ENCODE measurements around the gene KRTAP12-4. TPM values are rescaled to one million over a fixed set of nuclear protein-coding genes. Genes with fewer than 3 reads are reported as not detected.
"Not testable (repeated sequence)": the region's sequence is repeated elsewhere in the genome, so short reads cannot be mapped to it uniquely, and the experiment has no call there.

The KRTAP12-4 gene
- total RNA-seq, 1 donor from 2014 or later = not detected

GRCh38 chr21:44696572-44696971 lies 42.1 kb upstream of the KRTAP12-4 start:
- peaks cover 19% of the 10 kb centered on the region for H3K9me3 Mint-ChIP-seq
- no peak for DNase-seq (ENCODE audit: low spot score)
- H3K27ac Mint-ChIP-seq = no peak overlapping the region
- intact Hi-C loops (cut with micrococcal nuclease) = no loop called here
- H3K27me3 Mint-ChIP-seq (ENCODE audit: insufficient read depth) = peaks cover 44% of the 10 kb centered on the region
- no peaks in the 10 kb centered on the region for H3K36me3 Mint-ChIP-seq (ENCODE audit: low read depth)
- no peak overlapping the region for H3K4me3 Mint-ChIP-seq
- H3K4me1 Mint-ChIP-seq (ENCODE audit: low read depth) = no peaks in the 10 kb centered on the region

DNA sequence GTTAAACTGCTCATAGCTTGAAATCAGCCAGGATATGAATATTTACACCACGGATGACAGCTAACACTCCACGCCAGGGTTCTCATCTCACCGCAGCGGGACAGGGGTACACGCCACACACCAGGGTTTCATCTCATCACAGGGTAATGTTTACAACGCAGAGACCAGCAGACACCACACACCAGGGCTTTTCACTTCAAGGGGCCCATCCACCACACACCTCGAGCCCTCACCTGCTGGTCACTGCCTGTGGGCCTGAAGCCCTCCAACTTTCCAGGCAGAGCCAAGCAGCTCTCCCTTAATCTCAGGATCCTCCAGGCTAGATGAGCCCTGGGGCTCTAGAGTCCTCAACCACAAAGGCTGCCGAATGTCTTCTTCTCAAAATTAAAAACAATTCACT lies 41.2 kb upstream of the KRTAP12-4 start:
- Mint-ChIP-seq H3K27me3 (ENCODE audit: insufficient read depth) (peaks cover 42% of the 10 kb centered on the region), H3K27ac (no peak overlapping the region), H3K9me3 (peaks cover 19% of the 10 kb centered on the region), H3K4me3 (no peak overlapping the region), H3K4me1 (ENCODE audit: low read depth) (no peaks in the 10 kb centered on the region), H3K36me3 (ENCODE audit: low read depth) (no peaks in the 10 kb centered on the region)
- no peak for DNase-seq (ENCODE audit: low spot score)
- intact Hi-C loops (cut with micrococcal nuclease) = no loop called here

- intact Hi-C loops (cut with micrococcal nuclease) = no loop called here
- no peak for DNase-seq (ENCODE audit: low spot score)
- H3K9me3 Mint-ChIP-seq = peaks cover 19% of the 10 kb centered on the region
- peaks cover 42% of the 10 kb centered on the region for H3K27me3 Mint-ChIP-seq (ENCODE audit: insufficient read depth)
- no peaks in the 10 kb centered on the region for H3K36me3 Mint-ChIP-seq (ENCODE audit: low read depth)
- H3K4me3 Mint-ChIP-seq = no peak overlapping the region
- no peak overlapping the region for H3K27ac Mint-ChIP-seq
- no peaks in the 10 kb centered on the region for H3K4me1 Mint-ChIP-seq (ENCODE audit: low read depth)
These were observed 40.7 kb upstream of the KRTAP12-4 start for GRCh38 chr21:44695184-44695583.

DNA sequence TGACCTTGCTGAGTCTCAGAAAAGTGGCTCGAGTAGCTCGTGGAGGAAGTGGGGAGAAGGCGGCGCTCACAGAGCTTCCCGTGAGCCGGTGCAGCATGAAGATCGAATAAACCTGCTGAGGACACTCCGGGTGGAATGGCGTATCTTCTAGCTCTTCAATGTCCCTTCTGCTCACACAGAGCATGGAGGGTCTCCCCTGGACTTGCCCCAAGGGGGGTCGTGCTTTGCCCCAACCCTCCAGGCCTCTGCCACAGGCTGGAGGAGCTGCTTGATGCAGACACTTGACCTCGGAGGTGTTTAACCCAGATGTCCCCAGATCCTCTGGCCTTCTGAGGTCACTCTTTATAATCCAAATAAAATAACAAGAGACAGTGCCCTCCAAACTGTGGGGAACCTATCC lies 40.3 kb upstream of the KRTAP12-4 start:
- Mint-ChIP-seq H3K36me3 (ENCODE audit: low read depth) (no peaks in the 10 kb centered on the region), H3K4me1 (ENCODE audit: low read depth) (no peaks in the 10 kb centered on the region), H3K27ac (no peak overlapping the region), H3K27me3 (ENCODE audit: insufficient read depth) (peaks cover 43% of the 10 kb centered on the region), H3K9me3 (peaks cover 19% of the 10 kb centered on the region), H3K4me3 (no peak overlapping the region)
- DNase-seq (ENCODE audit: low spot score) = no peak
- intact Hi-C loops (cut with micrococcal nuclease) = no loop called here

DNA sequence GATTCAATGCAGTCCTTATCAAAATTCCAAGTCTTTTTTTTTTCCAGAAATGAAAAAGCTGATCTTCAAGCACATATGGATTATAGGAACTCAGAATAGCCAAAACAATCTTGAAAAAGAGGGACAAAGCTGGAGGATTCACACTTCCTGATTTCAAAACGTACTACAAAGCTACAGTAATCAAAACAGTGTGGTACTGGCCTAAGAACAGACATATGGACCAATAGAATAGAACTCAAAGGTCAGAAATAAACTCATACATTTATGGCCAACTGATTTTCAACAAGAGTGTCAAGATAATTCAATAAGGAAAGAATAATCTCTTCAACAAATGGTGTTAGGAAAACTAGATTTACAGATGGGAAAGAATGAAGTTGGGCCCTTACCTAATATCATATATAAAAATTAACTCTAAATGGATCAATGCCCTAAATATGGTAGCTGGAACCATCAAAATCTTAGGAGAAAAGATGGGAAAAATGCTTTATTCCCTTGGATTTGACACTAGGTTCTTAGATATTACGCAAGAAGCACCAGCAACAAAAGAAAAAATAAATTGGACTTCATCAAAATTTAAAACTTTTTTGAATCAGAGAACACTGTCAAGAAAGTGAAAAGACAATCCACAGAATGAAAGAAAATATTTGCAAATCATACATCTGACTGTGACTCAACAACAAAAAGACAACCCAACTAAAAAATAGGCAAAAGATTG lies 38.5 kb upstream of the KRTAP12-4 start:
- H3K27ac Mint-ChIP-seq = no peak overlapping the region
- intact Hi-C loops (cut with micrococcal nuclease) = no loop called here
- no peaks in the 10 kb centered on the region for H3K4me1 Mint-ChIP-seq (ENCODE audit: low read depth)
- no peak for DNase-seq (ENCODE audit: low spot score)
- H3K4me3 Mint-ChIP-seq = no peak overlapping the region
- peaks cover 35% of the 10 kb centered on the region for H3K27me3 Mint-ChIP-seq (ENCODE audit: insufficient read depth)
- no peaks in the 10 kb centered on the region for H3K36me3 Mint-ChIP-seq (ENCODE audit: low read depth)
- H3K9me3 Mint-ChIP-seq = peaks cover 19% of the 10 kb centered on the region

DNA sequence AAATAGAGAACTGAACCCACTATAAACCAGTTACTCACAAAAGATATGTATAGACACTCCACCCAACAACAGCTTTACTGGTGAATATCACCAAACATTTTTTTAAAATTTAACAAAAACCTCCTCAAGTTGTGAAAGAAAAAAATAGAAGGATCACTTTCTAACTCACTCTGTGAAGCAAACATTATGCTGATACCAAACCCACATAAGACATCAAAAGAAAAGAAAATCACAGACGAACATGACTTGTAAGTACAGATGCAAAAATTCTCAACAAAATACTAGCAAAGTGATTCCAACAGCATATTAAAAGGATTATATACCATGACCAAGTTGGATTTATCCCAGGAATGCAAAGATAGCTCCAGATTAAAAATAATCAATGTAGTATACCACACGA lies 37.2 kb upstream of the KRTAP12-4 start:
- H3K9me3 Mint-ChIP-seq = peaks cover 19% of the 10 kb centered on the region
- intact Hi-C loops (cut with micrococcal nuclease) = no loop called here
- H3K4me3 Mint-ChIP-seq = no peak overlapping the region
- H3K27ac Mint-ChIP-seq = no peak overlapping the region
- H3K36me3 Mint-ChIP-seq (ENCODE audit: low read depth) = no peaks in the 10 kb centered on the region
- H3K27me3 Mint-ChIP-seq (ENCODE audit: insufficient read depth) = peaks cover 28% of the 10 kb centered on the region
- DNase-seq (ENCODE audit: low spot score) = no peak
- peaks cover 8% of the 10 kb centered on the region for H3K4me1 Mint-ChIP-seq (ENCODE audit: low read depth)

- DNase-seq (ENCODE audit: low spot score); H3K4me3 Mint-ChIP-seq; H3K36me3 Mint-ChIP-seq (ENCODE audit: low read depth); H3K27ac Mint-ChIP-seq; intact Hi-C loops (cut with micrococcal nuclease): not testable (repeated sequence)
- peaks cover 19% of the 10 kb centered on the region for H3K9me3 Mint-ChIP-seq
- H3K27me3 Mint-ChIP-seq (ENCODE audit: insufficient read depth) = peaks cover 18% of the 10 kb centered on the region
- peaks cover 19% of the 10 kb centered on the region for H3K4me1 Mint-ChIP-seq (ENCODE audit: low read depth)
These were observed 35.3 kb upstream of the KRTAP12-4 start for GRCh38 chr21:44689740-44690139.

DNA sequence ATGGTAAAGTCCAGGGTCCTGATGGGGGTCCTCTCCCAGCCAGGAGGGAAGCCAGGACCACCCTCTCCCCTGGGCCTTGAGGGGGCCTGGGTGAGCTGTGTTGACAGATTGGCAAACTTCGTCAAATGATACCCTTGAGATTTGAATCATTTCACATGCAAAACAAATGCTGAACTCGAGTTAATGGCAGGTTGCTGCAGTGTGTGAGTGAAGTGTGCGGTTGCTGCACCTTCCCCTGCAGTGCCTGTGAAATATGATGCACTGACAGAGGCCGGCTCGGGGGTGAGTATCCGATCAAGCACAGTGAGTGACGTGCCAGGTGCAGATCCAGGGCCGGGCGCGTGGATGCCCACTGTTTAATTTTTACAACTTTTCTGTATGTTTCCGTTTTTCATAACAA lies 33.2 kb upstream of the KRTAP12-4 start:
- Mint-ChIP-seq H3K4me1 (ENCODE audit: low read depth) (peaks cover 19% of the 10 kb centered on the region), H3K27me3 (ENCODE audit: insufficient read depth) (peaks cover 15% of the 10 kb centered on the region)
- no peak for DNase-seq (ENCODE audit: low spot score)

DNA sequence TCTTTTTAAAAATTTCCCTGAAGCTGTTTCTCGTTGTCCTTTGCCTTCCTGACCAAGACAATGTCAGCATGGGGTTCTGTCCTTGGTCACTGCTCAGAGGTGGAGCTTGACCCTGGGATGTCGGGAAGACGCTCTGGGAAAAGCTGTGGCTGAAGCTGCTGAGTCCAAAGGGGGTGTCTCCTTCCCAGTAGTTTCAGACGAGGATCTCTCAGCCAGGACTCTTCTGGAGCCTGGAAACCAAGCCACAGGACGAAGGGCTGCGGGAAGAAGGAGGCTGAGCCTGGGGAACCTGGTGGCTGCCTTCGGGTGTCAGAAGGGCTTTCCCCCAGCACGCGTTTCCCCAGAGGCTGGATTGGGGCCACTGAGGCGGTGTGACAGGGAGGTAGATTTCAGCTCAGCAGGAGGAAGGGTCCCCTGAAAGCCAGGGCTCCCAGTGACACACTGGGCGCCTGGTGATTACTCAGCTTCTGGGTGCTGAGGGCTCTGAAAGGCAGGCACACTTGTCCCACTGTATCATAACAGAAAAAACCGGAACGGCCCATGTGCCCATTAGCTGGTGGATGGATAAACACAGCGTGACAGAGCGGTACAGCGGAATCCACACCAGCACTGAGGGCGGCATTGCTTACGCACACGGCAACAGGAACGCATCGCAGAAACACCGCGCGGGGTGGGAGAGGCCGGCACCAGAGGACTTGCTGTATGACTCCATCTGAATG lies 32.5 kb upstream of the KRTAP12-4 start:
- intact Hi-C loops (cut with micrococcal nuclease) = no loop called here
- DNase-seq (ENCODE audit: low spot score) = no peak
- Mint-ChIP-seq H3K27ac (no peak overlapping the region), H3K4me3 (no peak overlapping the region), H3K27me3 (ENCODE audit: insufficient read depth) (peaks cover 21% of the 10 kb centered on the region), H3K36me3 (ENCODE audit: low read depth) (no peaks in the 10 kb centered on the region), H3K4me1 (ENCODE audit: low read depth) (peaks cover 19% of the 10 kb centered on the region), H3K9me3 (no peaks in the 10 kb centered on the region)

More for the DNA sequence above, 33.2 kb upstream of the KRTAP12-4 start:
- H3K36me3 Mint-ChIP-seq (ENCODE audit: low read depth) = no peaks in the 10 kb centered on the region
- H3K4me3 Mint-ChIP-seq = no peak overlapping the region
- H3K9me3 Mint-ChIP-seq = peaks cover 4% of the 10 kb centered on the region
- intact Hi-C loops (cut with micrococcal nuclease) = no loop called here
- H3K27ac Mint-ChIP-seq = no peak overlapping the region

- H3K36me3 Mint-ChIP-seq (ENCODE audit: low read depth) = no peaks in the 10 kb centered on the region
- intact Hi-C loops (cut with micrococcal nuclease) = no loop called here
- no peak overlapping the region for H3K27ac Mint-ChIP-seq
- peaks cover 19% of the 10 kb centered on the region for H3K4me1 Mint-ChIP-seq (ENCODE audit: low read depth)
- DNase-seq (ENCODE audit: low spot score) = no peak
- H3K4me3 Mint-ChIP-seq = peak overlapping the region; percentile 27
- peaks cover 20% of the 10 kb centered on the region for H3K27me3 Mint-ChIP-seq (ENCODE audit: insufficient read depth)
- H3K9me3 Mint-ChIP-seq = no peaks in the 10 kb centered on the region
These were observed 31.7 kb upstream of the KRTAP12-4 start for GRCh38 chr21:44686000-44686781.

GRCh38 chr21:44685050-44685449 lies 30.6 kb upstream of the KRTAP12-4 start:
- H3K36me3 Mint-ChIP-seq (ENCODE audit: low read depth); DNase-seq (ENCODE audit: low spot score); intact Hi-C loops (cut with micrococcal nuclease); H3K9me3 Mint-ChIP-seq; H3K4me3 Mint-ChIP-seq; H3K27ac Mint-ChIP-seq: not testable (repeated sequence)
- H3K27me3 Mint-ChIP-seq (ENCODE audit: insufficient read depth) = peaks cover 23% of the 10 kb centered on the region
- H3K4me1 Mint-ChIP-seq (ENCODE audit: low read depth) = peaks cover 19% of the 10 kb centered on the region

DNA sequence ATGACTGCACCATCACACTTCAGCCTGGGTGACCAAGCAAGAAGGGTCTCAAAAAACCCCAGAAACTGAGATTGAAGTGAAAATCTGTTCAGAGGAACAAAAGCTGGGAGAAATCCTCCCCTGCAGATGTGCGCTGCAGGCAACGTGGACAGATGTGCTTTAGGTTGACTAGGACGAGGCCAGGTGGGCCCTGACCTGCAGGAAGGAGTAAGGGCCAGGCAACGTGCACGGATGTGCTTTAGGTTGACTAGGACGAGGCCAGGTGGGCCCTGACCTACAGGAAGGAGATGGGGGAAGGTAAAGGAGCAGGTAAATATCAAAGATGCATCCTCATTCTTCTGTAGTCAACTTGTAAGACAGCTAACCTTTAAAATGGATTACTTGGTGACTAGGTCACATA lies 30.0 kb upstream of the KRTAP12-4 start:
- no peak overlapping the region for H3K4me3 Mint-ChIP-seq
- peaks cover 23% of the 10 kb centered on the region for H3K27me3 Mint-ChIP-seq (ENCODE audit: insufficient read depth)
- peaks cover 19% of the 10 kb centered on the region for H3K4me1 Mint-ChIP-seq (ENCODE audit: low read depth)
- H3K9me3 Mint-ChIP-seq = no peaks in the 10 kb centered on the region
- intact Hi-C loops (cut with micrococcal nuclease) = no loop called here
- no peaks in the 10 kb centered on the region for H3K36me3 Mint-ChIP-seq (ENCODE audit: low read depth)
- no peak overlapping the region for H3K27ac Mint-ChIP-seq
- DNase-seq (ENCODE audit: low spot score) = no peak

DNA sequence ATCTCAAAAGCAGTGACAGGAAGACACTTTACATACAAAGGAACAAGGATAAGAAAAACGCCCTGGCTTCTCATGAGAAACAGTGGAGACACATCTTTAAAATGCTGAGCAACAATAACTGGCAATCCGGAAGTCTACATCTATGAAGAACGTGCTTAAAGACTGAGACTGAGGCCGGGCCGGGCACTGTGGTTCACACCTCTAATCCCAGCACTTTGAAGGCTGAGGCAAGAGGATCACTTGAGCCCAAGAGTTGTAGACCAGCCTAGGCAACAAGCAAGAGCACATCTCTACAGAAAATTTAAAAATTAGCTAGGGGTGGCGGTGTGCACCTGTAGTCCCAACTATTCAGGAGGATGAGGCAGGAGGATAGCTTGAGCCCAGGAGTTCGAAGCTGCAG lies 29.6 kb upstream of the KRTAP12-4 start:
- H3K36me3 Mint-ChIP-seq (ENCODE audit: low read depth) = no peaks in the 10 kb centered on the region
- H3K9me3 Mint-ChIP-seq = no peaks in the 10 kb centered on the region
- H3K27ac Mint-ChIP-seq = no peak overlapping the region

More for the DNA sequence above, 29.6 kb upstream of the KRTAP12-4 start:
- Mint-ChIP-seq H3K4me3 (no peak overlapping the region), H3K4me1 (ENCODE audit: low read depth) (peaks cover 19% of the 10 kb centered on the region), H3K27me3 (ENCODE audit: insufficient read depth) (peaks cover 27% of the 10 kb centered on the region)
- DNase-seq (ENCODE audit: low spot score) = no peak
- intact Hi-C loops (cut with micrococcal nuclease) = no loop called here
